ENCODE data around the gene TMEM131.
A peak's percentile ranks its signal among the peaks of the same experiment; 100 is the strongest.
"Not testable (repeated sequence)": the region's sequence is repeated elsewhere in the genome, so short reads cannot be mapped to it uniquely, and the experiment has no call there.

The TMEM131 gene

DNA sequence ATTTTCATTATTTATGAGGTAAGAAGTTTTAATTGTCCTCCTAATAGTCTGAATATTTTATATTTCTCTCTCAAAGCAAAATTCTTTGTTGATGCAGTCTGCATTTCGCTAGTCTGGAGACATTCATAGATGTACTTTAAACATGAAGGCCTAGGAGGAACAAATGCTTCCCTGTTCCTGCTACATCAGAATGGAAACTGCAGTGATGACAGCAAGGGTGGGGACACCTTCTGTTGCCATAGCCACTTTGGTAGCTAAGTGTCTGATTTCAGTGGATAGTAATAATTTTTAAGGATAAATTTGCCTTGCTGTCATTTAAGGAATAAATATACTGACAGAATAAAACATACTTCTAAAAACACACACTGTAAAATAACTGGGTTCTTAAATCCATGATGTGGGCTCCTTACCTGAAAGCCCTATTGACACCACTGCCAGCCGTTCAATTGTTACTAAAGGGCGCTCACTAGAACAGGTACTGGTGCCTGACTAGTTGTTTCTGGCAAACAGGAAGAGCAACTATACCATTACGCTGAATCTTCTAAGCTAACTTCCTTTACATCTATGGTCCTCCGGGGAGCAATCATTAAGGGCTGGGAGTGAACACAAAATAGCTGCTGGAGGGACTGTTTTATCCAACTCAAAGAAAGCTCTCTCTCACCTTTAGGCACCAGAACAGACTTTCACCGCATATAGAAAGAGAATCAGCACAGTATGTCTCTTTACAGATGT is 88.2 kb downstream of the TMEM131 start:
- no peak for FAIRE-seq

DNA sequence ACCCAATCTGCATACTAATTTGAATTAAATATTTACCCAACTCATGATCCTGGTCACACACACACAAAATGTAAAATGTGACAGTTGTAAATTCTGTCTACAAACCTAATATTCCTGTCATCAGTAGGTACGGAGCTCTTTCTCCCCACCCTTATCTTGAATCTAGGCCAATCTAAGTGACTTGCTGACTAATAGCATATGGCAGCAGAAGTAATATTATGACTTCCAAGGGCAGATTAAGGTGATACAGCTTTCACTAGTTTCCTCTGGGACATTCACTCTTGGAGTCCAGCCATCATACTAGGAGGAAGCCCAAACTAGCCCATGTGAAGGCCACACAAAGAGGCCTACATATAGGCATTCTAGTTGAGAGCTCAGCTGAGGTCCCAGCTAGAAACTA is 89.4 kb downstream of the TMEM131 start:
- FAIRE-seq = no peak

DNA sequence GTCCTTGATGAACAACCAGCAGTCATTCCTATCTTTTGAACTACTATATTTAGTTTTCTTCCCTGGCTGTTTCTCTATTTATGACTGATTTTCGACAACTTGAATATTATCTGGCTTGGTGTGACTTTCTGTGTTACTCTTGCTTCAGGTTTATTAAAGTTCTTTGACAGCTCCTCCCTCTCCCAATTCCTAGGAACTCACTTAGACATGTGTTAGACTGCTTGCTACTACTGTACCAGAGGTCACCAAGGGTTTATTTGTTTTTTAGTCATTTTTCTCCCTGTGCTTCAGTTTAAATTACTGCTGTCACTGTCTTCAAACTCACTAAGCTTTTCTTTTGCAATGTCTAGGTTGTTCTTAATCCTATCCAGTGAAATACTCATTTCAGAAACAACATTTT is 90.5 kb downstream of the TMEM131 start:
- no peak for FAIRE-seq

DNA sequence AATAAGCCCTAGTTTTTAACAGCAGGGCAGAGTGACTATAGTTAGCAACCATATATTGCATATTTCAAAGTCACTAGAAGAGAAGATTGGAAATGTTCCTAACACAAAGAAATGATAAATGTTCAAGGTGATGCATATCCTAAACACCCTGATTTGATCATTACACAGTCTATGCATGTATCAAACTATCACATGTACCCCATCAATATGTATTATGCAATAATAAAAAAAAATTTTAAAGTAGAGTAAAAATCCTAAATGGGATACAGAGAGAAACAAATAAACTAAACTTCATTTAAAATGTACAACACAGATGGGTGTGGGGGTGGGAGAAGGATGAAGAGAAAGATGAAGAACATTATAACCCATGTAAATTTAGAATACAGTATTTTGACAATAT is 93.9 kb downstream of the TMEM131 start:
- no peak for FAIRE-seq

DNA sequence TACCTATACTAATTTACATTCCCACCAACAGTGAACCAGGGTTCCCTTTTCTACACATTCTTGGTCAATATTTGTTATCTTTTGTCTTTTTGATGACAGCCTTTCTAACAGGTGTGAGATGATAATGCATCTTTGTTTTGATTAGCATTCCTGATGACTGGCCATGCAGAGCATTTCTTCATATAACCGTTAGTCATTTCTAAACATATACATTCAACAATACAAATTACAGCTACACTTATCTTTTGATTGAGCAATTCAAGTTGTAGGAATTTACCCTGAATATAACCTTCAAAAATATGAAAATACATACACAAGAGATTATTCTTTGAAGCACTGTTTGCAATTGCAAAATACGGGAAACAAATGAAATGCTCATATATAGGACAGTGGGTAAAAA is 94.9 kb downstream of the TMEM131 start:
- FAIRE-seq = no peak

DNA sequence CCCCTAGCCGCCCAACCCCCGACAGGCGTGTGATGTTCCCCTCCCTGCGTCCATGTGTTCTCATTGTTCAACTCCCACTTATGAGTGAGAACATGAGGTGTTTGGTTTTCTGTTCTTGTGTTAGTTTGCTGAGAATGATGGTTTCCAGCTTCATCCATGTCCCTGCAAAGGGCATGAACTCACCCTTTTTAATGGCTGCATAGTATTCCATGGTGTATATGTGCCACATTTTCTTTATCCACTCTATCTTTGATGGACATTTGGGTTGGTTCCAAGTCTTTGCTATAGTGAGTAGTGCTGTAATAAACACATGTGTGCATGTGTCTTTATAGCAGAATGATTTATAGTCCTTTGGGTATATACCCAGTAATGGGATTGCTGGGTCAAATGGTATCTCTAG is 102.7 kb downstream of the TMEM131 start:
- not testable (repeated sequence) for FAIRE-seq

DNA sequence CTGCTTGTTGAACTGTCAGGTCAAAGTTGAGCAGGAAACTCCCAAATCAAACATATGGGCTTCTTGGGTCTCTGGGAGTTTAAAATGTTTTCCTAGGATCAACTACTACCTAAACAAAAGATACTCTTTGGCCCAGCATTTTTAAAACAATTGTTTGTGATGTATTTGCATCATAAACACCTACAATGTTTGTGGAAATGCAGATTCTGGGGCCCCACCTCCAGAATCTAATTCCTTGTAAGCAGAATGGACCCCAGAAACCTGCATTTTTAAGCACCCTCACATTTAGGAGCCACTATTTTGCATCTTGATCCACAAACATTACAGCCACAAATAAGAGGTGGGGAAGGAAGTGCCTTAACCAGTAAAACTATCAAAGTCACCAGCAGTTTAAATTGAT is 104.1 kb downstream of the TMEM131 start:
- FAIRE-seq = no peak

DNA sequence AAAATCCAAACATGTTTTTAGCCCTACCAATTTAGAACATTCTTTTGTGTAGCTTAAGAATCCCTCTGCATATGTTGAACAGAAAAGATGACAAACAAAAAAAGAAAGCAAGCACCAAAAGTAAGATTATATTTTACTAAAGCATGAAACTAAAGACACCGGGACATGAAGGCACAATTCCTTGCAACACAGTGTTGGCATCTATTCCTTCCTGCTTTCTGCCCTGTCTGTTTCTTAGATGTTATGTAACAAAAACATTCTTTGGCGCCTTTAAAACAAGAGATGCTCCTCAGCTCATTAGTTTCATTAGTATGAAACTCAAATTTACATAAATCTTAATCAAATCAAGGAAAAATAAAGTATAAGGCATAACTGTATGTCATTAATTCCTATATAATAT is 106.6 kb downstream of the TMEM131 start:
- FAIRE-seq = peak; percentile 43

DNA sequence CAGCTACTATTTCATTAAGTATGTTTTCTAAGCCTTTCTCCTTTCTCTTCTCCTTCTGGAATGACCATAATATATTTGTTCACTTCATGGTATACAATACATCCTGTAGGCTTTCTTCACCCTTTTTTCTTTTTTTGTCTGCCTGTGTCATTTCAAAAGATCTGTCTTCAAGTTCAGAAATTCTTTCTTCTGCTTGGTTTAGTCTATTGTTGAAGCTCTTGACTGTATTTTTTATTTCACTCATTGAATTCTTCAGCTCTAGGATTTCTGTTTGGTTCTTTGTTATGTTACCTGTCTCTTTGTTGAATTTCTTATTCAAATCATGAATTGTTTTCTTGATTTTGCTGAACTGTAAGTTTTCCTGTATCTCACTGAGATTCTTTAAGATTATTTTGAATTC is 109.9 kb downstream of the TMEM131 start:
- FAIRE-seq = no peak

DNA sequence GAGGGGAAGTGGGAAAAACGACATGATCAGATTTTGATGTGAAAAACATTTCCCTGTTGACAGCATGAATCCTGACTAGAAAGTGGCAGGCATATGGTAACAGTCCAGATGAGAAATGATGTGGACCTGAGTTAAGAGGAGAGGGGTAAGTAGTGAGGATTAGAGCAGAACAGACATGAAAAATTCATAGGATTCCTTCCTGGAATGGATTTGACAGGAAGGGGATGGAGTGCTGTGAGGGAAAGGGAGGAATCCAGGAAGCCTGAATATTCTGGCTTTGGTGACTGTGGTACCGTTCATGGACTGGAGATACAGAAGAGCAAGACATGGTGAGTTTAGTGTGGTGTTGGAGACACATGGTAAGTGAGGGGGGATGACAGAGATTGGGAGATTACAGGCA is 115.4 kb downstream of the TMEM131 start:
- FAIRE-seq = no peak

DNA sequence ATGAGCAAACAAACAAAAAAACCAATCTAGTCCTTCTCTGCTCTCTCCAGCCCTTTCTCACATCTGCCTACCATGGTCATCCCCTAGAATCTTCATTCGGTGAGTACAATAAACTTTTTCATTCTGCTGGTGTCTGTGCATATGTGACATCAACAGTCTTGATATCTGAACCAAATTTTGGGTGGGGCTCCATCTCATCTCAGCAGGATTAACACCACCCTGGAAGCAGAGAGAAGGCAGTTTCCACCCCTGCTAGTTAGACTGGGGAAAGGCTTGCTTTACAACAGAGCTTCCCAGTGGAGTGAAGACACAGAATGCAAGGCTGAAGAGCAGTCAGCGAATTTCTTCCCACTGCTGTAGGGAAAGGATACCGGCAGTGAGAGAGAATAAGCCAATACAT is 116.9 kb downstream of the TMEM131 start:
- no peak for FAIRE-seq

DNA sequence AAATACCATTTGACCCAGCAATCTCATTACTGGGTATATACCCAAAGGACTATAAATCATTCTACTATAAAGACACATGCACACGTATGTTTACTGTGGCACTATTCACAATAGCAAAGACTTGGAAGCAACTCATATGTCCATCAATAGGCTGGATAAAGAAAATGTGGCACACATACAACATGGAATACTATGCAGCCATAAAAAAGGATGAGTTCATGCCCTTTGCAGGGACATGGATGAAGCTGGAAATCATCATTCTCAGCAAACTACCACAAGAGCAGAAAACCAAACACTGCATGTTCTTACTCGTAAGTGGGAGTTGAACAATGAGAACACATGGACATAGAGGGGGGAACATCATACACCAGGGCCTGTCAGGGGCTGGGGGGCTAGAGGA is 117.4 kb downstream of the TMEM131 start:
- not testable (repeated sequence) for FAIRE-seq

DNA sequence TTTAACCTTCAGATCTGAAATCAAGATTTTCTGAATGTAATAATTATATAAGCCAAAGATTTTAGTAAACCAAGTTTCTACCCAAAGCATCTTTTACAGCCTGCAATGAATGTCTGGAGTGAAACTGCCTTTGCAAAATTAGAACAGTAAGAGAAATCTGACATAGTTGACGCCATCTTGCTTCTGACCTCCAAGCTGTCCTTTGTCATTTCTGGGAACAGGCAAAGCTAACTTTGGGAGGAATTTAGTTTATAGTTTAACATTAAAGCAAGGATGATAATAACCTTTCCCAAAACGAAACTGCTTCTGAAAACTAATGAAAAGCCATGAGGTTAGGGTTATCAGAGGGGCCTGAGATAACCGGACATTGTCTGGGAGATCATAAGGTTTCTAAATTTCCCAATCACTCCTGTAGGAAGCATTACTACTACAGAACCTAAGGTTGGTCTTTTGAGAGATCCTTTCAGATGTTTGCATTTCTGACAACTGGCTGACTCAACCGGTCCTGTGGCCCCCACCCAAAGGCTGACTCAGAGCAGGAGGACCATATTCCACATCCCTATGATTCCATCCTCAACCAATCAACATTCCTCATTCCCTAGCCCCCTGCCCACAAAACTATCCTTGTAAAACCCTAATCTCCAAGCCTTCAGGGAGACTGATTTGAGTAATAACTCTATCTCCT is 124.5 kb downstream of the TMEM131 start:
- no peak for FAIRE-seq

DNA sequence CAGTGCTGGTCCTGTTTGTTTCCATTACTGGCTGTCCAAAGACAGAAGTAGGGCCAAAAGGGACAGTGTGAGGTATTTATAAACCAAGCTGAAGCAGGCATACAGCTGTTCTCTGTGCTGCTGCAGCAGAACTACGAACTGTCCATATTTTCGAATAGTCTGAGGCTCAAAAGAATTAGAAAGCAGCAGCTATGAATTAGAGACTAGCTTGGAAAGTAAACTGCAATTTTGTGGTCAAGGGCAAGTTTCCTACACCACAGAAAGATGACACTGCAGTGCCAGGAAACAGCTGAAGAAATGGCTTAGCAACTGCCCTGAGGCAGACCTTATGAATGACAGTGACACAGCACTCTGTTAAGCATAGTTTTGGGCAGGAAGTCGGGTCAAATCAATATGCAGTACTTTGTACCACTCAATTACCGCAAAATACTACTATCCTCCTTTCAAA is 125.3 kb downstream of the TMEM131 start:
- FAIRE-seq = no peak

DNA sequence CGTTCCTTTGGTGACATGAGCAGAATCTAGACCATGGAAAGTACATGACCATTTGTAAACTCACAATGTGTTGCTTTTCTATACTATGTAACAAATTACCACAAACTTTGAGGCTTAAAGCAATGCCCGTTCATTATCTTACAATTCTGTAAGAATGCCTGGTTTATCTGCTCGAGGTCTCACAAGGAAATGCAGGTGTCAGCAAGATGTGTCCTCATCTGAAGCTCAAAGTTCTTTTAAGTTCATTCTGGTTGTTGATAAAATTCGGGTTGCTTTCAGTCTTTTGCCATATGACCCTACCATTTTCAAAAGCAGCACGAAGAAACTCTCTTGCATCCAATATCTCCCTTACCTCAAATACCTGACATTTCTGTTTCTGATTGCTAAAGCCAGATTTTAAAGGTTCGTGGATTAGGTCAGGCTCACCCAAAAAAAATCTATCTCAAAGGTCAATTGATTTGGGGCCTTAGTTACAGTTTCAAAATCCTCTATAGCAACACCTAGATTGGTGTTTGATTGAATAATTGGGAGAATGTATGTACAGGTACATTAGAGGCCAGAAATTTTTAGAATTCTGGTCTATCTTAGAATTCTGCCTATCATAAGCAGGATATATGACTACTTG is 125.9 kb downstream of the TMEM131 start:
- FAIRE-seq = no peak

DNA sequence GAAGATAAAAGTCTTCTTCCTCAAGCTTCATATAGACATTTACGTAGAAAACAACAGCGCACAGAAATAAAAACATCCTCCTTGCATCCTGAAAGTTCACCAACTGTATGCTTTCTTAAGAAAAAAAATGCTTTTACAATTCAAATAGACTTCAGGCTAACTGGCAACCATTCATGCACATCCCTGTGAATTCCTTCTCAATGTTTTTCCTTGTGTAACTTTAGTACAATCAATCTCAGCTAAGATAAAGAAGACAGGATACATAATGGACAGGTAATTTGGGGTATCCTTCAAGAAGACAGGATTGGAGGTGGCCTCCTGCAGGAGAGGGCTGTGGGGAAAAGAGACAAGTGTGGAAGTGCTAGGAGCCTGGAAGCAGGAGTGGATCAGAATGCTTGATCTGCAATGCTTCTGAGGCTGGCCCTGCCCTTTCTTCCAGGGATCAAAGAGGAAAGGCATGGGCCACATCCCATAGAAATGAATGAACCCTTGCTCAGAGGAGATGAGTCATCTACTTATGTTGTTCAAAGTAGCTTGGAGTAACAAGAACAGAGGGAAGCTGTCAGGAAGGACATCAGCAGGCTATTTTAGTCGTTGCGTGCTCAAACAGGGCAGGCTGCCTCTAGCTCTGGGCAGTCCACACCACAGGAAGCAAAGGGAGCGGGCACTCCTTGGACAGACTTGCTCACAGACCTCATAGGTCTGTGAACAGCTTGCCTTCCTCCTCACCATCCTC is 126.6 kb downstream of the TMEM131 start:
- peak; percentile 56 for FAIRE-seq

DNA sequence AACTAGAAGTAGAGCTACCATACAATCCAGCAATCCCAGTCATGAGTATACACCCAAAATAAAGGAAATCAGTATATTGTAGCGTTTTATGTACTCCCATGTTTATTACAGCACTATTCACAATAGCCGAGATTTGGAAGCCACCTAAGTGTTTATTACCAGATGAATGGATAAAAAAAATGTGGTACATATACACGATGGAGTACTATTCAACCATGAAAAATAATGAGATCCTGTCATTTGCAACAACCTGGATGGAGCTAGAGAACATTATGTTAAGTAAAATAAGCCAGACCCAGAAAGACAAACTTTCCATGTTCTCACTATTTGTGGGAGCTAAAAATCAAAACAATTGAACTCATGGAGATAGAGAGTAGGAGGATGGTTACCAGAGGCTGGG is 131.9 kb downstream of the TMEM131 start:
- FAIRE-seq = no peak

DNA sequence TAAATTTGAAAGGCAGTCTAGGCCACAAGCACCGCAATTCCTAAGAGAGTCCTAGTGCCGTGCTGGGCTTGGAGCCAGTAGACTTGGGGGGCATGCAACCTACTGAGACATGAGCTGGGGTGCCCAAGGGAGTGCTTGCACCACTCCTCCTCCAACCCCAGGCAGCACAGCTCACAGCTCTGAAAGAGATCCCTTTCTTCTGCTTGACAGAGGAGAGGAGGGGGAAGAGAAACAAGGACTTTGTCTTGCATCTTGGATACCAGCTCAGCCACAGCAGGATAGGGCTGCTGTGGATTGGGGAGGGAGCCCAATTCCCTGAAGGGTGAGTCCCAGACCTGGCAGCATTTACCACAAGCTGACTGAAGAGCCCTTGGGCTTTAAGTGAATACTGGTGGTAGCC is 134.6 kb downstream of the TMEM131 start:
- no peak for FAIRE-seq

DNA sequence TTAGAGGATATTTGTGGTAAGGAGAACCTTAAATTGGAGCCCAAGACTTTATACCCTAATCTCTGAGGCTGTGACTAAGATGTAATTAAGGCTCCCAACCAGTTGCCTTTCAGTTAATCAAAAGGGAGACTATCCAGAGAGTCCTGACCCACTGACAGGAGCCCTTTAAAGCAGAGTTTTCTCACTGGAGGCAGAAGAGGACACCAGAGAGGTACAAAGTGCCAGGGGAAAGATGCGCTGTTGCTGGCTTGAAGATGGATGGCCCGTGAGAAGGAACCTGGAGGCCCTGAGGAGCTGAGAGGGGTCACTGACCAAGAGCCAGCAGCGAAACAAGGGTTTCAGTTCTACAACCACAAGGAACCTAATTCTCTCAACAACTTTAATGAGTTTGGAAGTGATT is 137.3 kb downstream of the TMEM131 start:
- FAIRE-seq = no peak

DNA sequence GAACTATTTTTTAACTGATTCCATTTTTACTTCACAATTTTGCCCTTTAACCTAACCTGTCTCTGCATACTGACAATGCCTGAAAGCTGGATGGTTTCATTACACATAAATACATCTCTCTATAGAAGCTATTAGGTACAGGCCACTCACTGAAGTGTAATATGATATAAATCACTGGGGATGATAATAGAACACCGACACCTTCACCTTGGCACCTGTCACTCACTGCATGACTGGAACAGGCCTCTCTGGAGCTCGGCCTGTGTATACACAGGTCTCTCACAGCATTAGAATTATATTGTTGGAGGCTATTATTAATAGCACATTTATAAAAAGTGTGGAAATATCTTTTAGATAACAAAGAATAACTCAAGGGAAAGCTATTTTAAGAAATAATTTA is 138.2 kb downstream of the TMEM131 start:
- no peak for FAIRE-seq

DNA sequence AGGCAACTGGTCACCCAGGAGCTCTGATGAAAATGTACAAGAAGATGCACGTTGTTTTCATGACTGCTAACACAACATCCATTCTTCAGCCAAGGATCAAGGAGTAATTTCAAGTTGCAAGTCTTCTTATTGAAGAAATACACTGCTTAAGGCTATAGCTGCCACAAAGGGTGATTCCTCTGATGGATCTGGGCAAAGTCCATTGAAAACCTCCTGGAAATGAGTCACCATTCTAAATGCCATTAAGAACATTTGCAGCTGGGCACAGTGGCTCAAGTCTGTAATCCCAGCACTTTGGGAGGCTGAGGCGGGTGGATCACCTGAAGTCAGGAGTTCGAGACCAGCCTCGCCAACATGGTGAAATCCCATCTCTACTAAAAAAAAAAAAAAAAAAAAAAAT is 142.7 kb downstream of the TMEM131 start:
- not testable (repeated sequence) for FAIRE-seq

DNA sequence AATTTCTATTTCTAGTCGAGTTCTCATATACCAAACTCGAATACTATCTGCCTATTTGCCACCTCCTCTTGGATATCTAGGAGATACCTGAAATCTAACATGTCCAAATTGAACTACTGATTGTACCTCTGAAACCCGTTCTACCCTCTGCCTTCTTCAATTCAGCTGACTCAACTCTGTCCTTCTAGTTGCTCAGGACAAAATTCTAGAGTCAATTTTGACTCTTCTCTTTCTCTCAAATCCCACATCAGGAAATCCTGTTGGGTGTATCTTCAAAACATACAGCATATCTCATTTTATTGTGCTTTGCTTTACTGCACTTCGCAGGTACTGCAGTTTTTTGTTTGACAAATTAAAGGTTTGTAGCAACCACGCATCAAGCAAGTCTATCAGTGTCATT is 144.6 kb downstream of the TMEM131 start:
- FAIRE-seq = no peak

DNA sequence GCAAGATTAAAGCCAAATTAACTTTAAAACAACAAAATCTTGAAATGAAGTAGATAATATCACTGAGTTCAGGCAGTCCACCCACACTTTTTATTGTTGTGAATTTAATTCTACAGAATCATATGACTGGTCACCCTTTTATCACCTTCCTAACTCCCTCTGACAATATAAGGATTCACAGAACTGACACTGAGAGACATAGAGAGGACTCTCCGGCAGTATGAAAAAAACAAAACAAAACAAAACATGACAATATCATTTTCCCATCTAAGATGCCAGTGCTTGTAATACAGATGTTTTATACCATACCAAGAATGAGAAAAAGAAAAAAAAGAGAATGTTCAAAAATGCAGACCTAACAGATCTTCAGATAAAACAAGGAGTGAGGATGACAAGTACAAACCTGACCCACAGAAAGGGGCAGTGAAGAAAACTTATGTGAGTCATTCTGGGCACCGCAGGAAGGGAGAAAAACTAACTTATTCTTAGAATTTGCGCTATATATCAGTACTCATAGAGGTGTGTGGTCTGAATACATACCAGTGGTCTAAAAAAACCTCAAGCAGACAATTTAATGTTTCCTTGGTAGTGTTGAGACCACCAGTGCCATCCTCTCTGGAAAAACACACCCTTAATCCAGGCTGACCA is 145.7 kb downstream of the TMEM131 start:
- no peak for FAIRE-seq
